Glomerular endothelial cell (primary cell): Measurements from ENCODE around the gene KLF11. TPM values are rescaled to one million over a fixed set of nuclear protein-coding genes. Genes with fewer than 3 reads are reported as not detected.

Source experiments
- total RNA-seq: library from RNA; depleted of rRNA; stranded (reverse); fragments of >200 nt; gene quantifications from 2 replicates; pipeline ENCODE4 v1.2.3, GENCODE V29; 2015

Gene KLF11
- total RNA-seq, 1 donor from 2014 or later, result 6.6 TPM

Other genes with a start within 250 kb of the KLF11 start
- gene TAF1B, start 200.1 kb upstream of the KLF11 start, total RNA-seq, result 8.5 and 14.4 TPM in 2 replicates
- 0.82 TPM in 1 of 2 replicates, not detected in the other for gene GRHL1, start 91.9 kb upstream of the KLF11 start, total RNA-seq
- gene CYS1, start 36.9 kb downstream of the KLF11 start, total RNA-seq, result 0.12 and 1.1 TPM in 2 replicates
- gene RRM2, start 79.2 kb downstream of the KLF11 start, total RNA-seq, result 21.4 and 26.1 TPM in 2 replicates